K562 (cell line): ENCODE data around the gene DMWD. TPM values are rescaled to one million over a fixed set of nuclear protein-coding genes. Genes with fewer than 3 reads are reported as not detected.

Source experiments
- ADNP ChIP-seq: fragments of 200-800 bp; sonication (Bioruptor generic); IDR thresholded peaks from 2 replicates; pipeline ENCODE4 v1.6.1; 2016; ENCODE audit warnings: missing genetic modification characterization, missing compliant biosample characterization
- CTCF ChIP-seq, 3 experiments: IDR thresholded peaks in 2 of 3; conservative IDR thresholded peaks in 1 of 3; 2 replicates each; pipeline ENCODE4 v1.5.1; 2011 to 2012; ENCODE audit warnings: low read length in 3 of 3, mild to moderate bottlenecking in 3 of 3, control low read depth in 2 of 3, improper control_type of control experiment in 1 of 3, inconsistent platforms in 1 of 3, low read depth in 1 of 3, mixed read lengths in 1 of 3, moderate library complexity in 1 of 3; ENCODE audit not compliant: insufficient read depth in 2 of 3
- GATA2 ChIP-seq: sonication (generic); formaldehyde crosslinking; IDR thresholded peaks from 2 replicates; pipeline ENCODE4 v1.4.0; 2020; ENCODE audit warnings: mild to moderate bottlenecking, missing genetic modification reagents
- HDAC2 ChIP-seq: fragments of 450-650 bp; IDR thresholded peaks from 2 replicates; pipeline ENCODE4 v1.6.1; 2016; ENCODE audit warnings: mild to moderate bottlenecking
- NFRKB ChIP-seq: fragments of 450-650 bp; IDR thresholded peaks from 2 replicates; pipeline ENCODE4 v1.6.1; 2016; ENCODE audit warnings: low read depth
- TBP ChIP-seq: optimal IDR thresholded peaks from 2 replicates; pipeline ENCODE3; 2011; ENCODE audit warnings: low read depth, low read length, improper control_type of control experiment
- YY1 ChIP-seq, 3 experiments: IDR thresholded peaks; 2 replicates each; pipeline ENCODE4 v1.6.1; 2011; ENCODE audit warnings: low read length in 2 of 3, mild to moderate bottlenecking in 2 of 3, moderate library complexity in 2 of 3, borderline replicate concordance in 1 of 3, control low read depth in 1 of 3, low read depth in 1 of 3; ENCODE audit not compliant: insufficient read depth in 3 of 3, insufficient replicate concordance in 2 of 3, control insufficient read depth in 1 of 3, insufficient read length in 1 of 3; ENCODE audit errors: extremely low read depth in 1 of 3
- polyA plus RNA-seq, 8 experiments: library from polyadenylated mRNA; depleted of rRNA in 4 of 8; stranded (reverse) in 5 of 8; unstranded in 3 of 8; fragments of >200 nt; fragmentation: Nextera tagmentation in 2 of 8; fragmentation: Illumina TruSeq in 1 of 8; extraction: Ambion mirVana in 2 of 8; extraction: Trizol in 1 of 8; gene quantifications; 2 replicates each; pipeline versions ENCODE4 v1.2.1 to v1.2.3, GENCODE V29; 2011 to 2014; ENCODE audit warnings: inconsistent platforms in 1 of 8, missing spikeins in 1 of 8
- total RNA-seq, 7 experiments: library from RNA; depleted of rRNA in 6 of 7; stranded (reverse); fragments of >200 nt in 6 of 7; fragmentation: Illumina TruSeq in 2 of 7; extraction: Trizol in 2 of 7; gene quantifications; 2 replicates each; pipeline versions ENCODE4 v1.2.1 to v1.2.3, GENCODE V29; 2011 to 2021; ENCODE audit warnings: low replicate concordance in 1 of 7

Gene DMWD
- total and polyA plus RNA-seq, 9 of the 15 experiments (the other 6 are each of a cell fraction or from before 2014, with no cell fraction given): 4.7 to 54.6 (median 19.0) TPM

DNA sequence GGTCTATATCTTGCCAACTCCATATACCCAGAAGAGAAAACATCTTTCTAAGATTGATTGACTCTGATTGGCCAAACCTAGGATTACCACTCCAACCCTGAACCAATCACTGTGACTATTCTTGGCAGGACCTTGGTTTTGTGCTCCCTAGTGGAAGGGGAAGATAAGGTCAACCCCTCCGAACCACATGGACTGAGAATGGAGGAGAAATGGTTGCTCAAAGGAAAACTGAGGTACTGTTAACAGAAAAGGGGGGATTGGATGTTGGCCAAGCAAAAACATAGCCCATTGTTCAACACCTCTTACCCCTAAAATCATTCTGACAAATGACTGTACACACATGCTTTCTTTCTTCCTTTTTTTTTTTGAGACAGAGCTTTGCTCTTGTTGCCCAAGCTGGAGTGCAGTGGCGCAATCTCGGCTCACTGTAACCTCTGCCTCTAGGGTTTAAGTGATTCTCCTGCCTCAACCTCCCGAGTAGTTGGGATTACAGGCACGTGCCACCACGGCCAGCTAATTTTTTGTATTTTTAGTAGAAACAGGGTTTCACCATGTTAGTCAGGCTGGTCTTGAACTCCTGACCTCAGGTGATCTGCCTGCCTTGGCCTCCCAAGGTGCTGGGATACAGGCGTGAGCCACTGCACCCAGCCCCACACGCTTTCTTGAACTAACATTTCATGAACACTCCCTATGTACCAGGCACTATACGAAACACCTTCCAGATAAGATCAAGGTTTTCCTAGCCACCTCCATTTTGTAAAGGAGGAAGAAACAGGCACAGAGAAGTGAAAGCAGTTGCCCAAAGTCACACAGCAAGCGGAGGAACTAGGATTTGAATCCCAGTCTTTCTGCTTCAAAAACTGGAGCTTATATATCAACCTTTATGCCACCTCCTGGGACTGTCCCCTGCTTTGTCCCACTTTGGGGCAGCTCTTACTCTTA is 52.9 kb downstream of the DMWD start (continued):
- TF ChIP-seq YY1 (IDR thresholded peaks at IDR 0.05; ENCODE audit: borderline replicate concordance in 1 of 3, control insufficient read depth in 1 of 3, extremely low read depth in 1 of 3, insufficient read depth in 3 of 3, insufficient read length in 1 of 3, insufficient replicate concordance in 2 of 3, low read depth in 1 of 3, low read length in 2 of 3): peak in 1 of 3 experiments; percentile 87
- TF ChIP-seq TBP: peak; percentile 79
- TF ChIP-seq ADNP (tag): peak; percentile 66; the same call in 1 of the 2 replicates
- TF ChIP-seq GATA2 (CRISPR knock-in tag): peak; percentile 86
- TF ChIP-seq CTCF (IDR thresholded peaks at IDR 0.05 in 2 of 3, conservative IDR thresholded peaks at IDR 0.05 in 1 of 3; ENCODE audit: insufficient read depth in 2 of 3, low read depth in 1 of 3, low read length in 3 of 3): peak in 2 of 3 experiments; percentile 37 to 38; a peak in 3 of 6 replicates
- peak; percentile 43 for TF ChIP-seq HDAC2
- peak; percentile 99 for TF ChIP-seq NFRKB
